NCI-H1694 treated with DMSO at 0.1 percent for 48 hours (cell line): ENCODE data around the gene AZU1.

Experiments
- DNase-seq: peaks from one replicate; lab custom pipeline; 2025; lab: John Stamatoyannopoulos, UW

Gene AZU1

DNA sequence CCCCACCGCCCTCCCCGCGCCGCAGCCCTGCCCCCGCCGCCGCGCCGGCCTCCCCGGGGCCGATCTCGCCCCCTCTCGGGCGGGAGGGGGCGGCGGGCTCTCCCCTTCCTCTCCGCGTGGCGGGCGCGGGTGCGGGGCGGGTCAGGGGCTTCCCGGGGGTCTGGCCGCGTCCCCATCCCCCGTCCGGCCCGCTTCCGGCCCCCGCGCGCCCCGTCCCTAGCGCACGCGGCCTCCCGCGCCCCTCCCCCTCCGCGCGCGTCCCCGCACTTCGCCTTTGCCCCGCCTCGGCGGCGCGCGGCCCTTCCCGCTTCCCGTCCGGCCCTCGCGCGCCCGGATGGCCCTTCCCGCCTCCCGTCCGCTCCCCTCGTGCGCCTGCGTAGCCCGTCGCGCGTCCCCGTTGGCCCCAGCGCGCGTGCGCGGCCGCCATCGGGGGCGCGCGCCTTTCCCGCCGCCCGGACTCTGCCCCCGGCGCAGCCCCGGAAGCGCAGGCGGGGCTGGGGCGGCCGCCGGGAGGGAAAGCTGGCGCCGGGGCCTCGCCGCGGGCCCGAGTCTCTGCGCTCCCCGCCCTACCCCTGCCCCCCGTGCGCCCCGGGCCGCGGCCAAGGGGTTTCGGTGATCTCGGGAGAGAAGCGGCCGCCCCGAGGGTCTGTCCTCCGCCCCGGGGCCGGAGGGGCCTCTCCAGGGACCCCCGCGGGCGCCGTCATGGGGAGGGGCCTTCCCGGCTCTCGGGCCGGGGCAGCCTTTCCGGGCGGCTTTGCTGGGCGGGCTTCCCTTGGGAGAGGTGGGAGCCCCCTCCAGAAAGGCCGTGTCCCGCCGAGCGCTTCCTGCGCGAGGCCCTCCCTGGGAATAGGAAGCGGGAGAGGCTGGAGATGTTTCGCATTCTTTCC is 29.9 kb upstream of the AZU1 start:
- DNase-seq = peak; percentile 31

DNA sequence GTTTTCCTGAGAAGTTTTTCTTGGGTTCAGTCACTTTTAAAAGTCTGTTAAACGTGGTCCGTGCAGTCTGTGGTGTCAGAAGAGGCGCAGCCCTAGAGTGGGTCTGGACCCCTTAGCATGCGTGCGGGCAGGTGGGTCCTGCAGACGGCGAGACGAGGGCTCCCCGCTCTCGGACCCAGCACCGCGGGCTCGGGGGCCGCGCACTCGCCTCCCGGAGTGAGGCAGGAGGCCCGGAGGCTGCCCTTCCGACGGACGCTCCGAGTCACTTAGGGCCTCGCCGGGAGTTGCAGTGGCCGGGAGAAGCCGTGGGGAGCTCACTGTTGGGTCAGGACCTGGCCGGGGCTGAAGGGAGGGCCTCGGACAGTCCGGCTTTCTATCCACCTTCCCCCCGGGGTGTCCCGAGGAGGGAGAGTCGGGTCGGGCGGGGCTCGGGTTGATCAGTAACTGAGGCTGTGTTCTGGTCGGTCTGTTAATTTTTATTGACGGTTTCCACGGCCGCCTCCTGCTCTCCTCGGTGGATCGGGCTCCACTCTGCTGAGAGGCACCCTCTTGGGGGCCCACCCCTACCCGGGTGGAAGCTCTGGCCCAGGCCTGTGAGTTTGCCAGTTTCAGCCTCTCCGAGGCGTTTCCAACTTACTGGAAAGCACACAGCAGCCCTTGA is 29.1 kb upstream of the AZU1 start:
- no peak for DNase-seq

DNA sequence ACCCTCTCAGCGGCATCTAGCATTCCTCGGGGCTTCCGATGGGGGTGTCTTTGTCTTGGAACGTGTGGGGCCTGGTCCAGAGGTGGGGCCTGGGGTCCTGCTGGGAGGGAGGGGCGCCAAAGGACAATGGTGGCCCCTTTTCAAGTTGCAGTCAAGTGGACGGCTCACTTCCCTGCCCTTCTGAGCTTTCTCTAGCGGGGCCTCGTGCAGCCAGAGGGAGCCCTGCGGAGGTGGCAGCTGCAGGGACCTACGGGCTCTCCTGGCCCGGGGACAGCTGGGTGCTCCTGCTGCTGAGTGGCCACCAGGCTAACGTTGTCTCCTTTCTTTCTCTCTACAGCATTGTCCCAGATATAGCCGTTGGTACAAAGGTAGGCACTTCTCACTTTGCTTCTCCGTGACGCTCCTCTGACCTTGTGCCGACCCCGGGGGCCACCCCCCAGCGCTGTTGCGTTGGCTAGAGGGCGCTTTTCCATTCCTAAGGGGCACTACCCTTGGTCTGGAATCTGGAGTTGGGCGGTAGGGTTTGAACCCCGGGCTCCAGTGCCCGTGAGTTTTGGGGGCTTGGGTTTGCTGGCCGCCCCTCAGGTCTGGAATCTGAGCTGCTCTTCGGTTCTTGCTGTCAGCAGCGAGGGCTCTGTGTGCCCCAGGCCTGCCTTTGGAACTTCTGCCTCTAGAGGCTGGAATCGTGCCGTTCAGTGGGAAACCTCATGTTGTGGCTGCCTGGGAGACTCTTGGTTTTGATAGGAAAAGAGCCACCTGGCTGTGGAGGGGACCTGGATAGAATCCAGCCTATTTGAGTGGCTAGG is 28.4 kb upstream of the AZU1 start:
- peak; percentile 11 for DNase-seq

DNA sequence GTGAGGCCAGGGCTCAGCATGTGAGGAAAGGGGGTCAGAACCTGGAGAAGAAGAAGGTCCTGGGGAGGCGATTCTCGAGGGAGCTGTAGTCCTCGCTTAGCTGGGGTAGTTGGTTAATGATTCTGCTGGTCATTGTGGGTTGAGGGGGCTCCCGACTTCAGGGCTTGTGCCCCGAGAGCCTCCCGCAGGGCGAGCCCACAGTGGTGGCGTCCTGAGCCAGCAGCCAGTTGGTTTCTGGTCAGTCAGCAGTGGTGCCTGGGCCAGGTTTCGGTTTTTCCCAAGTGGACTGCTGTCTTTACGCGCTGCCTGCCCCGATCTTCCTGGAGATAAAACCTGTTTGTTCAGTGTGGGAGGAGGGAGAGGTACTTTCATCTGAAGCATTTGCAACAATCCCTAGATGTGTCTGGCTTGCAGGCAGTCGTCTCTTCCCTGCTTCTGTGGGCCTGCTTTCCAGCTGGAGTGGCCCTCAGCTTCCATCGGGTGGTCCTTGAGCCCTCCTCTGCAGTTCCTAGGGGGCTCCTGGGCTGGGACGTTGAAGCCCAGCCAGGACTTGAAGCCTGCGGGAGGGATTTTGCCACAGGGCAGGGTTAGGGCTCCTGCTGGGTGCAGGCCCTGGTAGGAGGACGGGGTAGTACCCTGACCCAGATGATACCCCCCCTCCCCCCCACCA is 27.1 kb upstream of the AZU1 start:
- DNase-seq = no peak

DNA sequence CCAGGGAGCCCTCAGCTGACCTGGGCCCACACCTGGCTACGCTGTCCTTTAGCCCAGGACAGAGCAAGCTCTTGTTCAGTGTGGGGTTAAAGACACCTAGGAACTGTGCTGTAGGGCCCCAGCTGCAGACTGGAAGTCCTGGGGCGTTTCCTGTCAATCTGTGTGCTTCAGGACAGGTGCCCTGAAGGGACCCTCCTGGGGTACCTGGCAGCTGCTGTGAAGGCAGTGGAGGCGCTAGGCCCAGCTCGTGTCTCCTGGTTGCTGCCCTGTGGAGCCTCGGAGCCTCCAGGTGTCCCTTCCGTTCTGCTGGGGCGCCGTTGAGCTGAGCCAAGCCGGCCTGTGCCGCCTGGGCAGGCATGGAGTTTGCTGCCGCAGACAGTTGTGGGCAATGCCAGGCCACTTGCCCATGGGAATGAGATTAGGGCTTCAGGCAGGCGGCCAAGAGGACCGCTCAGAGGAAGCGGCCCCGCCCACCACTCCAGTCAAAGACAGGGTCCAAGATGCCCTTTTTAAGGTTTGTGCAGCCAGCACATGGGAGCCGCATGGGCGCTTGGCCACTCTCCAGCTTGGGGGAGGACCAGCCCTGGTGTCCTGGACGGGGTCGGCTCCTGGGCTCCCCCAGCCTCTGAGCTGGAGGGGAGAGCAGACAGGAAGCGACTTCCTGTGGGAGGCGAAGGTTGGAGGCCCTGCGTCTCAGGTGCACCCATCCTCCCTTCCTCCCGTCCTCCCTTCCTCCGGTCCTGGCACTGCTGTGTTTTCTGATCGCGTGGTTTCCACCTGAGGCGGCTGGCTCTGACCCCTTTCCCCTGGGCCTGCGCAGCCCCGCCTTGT is 26.4 kb upstream of the AZU1 start:
- no peak for DNase-seq

DNA sequence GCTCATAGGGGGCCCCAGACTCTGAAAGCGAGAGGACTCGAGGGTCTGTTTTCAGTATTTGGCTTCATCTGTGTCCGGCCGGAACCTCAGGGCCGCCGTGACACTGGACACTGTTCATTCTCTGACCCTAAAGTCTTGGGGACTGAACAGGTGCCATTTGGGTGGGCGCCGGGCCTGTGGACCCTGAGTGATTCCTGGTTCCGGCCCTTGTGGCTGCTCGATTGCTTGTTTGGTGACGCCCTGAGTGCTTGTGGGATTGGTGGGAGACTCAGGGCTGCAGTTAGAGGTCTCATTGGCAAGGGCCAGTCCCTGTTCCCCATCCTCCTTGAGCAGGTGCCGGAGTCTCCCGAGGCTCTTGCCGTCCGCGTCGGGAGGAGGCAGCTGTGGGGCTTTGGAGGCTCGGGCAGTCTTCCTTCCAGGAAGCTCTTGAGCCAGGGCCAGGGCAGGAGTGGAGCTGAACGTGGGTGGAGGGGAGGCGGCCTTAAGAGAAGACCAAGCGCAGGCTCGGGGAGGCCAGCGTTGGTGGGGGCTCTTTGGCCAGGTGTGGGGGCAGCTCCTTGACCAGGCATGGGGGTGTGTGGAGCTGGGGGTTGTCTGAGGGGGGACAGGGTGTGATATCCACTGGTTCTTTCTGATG is 25.7 kb upstream of the AZU1 start:
- no peak for DNase-seq

DNA sequence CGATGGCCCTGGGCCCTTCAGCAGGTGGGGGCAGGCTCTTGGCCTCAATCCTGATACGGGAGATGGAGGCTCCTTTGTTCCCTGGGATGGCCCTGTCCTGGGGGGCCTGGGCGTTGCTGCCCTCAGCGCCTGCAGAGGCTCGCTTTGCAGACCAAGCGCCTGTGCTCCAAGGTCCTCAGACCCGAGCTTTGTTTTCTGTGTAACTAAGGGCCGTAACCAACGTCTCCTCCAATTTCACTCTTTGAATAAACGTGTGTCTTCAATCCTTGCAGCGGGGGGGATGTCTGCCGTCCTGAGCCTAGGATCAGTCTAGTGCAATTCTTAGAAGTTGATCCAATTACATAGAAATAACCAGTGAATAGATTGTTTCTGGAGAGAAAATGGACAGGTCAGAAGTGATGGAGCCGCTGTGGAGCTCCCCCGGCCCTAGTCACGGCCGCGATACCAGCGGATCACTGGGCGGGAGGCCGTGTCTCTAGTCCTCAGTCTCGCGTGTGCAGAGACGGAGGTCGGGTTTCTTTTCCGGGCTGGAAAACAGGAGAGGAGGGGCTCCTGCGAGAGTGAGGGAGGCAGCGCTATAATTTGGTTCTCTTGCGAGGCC is 25.0 kb upstream of the AZU1 start:
- DNase-seq = no peak

DNA sequence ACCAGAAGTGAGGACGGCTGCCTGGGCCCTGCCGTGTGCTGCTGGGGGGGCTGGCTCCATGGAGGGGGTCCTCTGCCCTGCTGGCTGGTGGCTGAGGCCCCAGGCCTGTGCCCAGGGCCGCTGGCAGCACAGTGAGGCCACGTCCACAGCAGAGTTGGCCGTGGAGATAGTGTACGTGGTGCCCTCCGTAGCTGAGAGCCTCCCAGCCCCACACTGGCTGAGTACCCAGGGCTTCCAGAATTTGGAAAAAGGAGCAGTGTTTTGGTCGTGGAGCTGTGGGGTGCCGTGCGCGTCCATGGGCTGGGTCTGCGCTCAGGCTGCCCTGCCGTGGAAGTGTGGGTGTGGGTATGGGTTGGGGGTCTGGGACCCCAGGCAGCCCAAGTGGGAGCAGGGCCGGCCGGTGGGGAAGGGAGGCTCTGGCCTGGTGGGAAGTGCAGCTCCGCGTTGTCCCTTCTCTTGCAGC is 24.5 kb upstream of the AZU1 start:
- no peak for DNase-seq

DNA sequence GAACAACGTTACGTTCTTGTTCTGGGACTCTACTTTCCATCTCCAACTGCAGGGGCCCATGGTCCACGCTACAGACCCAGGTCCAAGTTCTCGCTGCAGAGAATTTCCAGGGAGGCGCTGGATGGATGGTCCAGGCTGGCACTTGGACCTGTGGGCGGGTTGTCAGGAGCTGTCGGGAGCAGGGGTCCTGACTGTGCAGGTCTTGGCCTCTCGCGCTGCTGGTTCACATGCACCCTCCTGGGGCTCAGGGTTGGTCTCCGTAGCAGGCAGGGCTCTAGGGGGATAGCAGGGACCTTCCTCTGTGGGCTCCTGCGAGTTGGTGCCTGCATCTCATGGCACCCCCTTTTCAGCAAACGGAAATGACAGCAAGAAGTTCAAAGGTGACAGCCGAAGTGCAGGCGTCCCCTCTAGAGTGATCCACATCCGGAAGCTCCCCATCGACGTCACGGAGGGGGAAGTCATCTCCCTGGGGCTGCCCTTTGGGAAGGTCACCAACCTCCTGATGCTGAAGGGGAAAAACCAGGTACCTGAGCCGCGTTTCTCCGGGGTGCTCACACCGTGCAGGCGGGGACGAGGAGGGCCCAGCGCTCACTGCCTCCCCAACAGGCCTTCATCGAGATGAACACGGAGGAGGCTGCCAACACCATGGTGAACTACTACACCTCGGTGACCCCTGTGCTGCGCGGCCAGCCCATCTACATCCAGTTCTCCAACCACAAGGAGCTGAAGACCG is 23.8 kb upstream of the AZU1 start:
- no peak for DNase-seq

DNA sequence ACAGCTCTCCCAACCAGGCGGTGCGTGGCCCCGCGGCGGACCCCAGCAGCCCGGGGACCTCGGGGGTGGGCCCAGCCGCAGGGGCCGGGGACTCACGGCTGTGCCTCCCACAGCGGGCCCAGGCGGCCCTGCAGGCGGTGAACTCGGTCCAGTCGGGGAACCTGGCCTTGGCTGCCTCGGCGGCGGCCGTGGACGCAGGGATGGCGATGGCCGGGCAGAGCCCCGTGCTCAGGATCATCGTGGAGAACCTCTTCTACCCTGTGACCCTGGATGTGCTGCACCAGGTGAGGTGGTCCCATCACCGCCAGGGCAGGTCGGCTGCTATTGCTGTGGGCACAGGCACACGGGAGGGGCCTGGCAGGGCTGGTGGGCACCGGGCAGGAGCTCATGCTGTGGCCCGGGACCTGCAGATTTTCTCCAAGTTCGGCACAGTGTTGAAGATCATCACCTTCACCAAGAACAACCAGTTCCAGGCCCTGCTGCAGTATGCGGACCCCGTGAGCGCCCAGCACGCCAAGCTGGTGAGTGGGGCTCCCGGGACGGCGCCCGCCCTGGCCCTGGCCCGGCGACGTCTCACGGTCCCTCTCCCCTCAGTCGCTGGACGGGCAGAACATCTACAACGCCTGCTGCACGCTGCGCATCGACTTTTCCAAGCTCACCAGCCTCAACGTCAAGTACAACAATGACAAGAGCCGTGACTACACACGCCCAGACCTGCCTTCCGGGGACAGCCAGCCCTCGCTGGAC is 23.0 kb upstream of the AZU1 start:
- no peak for DNase-seq

DNA sequence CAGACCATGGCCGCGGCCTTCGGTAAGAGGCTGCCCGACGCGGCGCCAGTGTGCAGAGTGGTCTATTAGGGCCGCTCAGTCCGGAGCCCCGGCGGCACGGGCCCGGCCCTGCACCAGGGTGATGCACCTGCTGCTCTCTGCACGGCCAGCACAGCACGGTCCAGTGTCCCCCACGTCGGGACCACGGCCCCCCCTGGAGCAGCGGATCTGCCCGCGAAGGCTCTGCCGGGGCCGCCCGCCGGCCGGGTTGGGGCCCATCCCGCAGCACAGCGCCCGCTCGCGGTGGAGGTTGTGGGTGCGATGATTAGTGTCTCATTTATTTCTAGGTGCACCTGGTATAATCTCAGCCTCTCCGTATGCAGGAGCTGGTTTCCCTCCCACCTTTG is 22.5 kb upstream of the AZU1 start:
- DNase-seq = no peak

DNA sequence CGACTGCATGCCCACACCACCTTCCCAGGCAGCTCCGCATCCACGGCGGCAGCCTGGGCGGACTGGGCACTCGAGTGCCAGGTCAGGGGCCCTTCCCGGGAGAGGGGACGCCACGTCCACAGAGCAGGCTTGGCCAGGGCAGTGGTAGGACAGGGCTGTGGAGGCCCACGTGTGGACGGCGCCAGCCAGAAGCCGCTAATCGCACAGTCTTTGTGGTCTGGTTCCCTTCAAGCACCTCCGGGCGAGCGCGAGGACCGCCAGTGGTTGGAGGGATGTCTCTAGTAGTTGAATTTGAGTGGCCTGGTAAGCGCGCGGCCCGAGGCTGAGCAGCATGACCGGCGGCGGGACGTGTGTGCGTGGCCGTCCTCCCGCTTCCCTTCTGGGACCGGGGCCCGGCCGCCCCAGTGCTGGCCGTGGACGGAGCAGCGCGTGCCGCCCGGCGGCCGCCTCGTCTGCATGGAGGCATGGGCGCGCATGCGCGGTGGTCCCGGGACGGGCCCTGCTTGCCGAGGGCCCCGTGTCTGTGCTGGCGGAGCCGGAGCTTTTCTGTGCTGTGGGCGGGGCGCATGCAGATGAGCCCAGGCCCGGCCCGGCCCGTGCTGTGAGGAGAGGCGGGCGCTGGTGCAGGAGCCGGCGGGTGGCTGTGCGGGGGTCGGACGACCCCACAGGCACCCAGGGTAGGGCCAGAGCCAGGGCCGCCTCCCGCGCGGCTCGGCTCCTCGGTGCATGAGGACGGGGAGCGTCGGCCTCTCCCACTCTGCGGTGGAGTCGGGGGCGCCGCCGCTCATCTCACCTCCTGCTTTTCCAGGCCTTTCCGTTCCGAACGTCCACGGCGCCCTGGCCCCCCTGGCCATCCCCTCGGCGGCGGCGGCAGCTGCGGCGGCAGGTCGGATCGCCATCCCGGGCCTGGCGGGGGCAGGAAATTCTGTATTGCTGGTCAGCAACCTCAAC is 21.8 kb upstream of the AZU1 start:
- DNase-seq = no peak

DNA sequence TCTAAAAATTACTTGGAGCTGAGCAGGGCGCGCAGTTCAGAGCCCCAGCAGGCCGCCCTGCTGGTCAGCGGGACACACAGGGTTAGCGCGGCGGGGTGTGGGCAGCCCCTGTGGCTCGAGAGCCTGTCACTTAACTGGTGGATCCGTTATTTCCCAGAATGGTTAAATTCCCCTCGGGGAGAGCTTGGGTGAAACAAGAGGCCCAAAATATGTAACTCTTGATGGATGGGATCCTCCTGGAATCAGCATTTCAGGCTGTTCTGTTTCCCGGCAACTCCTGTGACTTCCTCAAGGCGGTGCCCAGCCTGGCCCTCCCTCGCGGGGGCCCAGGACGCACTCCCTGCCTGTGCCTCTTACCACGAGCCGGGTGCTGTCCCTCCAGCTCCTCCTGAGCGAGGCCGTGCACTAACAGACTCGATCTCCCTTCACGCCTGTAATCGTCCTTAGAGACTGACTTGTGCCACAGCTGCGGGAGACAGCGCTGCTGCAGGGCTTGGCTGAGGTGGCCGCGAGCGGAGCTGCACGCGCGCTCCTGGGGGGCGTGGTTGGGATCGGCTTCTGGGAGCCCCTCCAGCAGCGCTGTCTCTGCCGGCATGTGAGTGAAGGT is 20.7 kb upstream of the AZU1 start:
- no peak for DNase-seq

DNA sequence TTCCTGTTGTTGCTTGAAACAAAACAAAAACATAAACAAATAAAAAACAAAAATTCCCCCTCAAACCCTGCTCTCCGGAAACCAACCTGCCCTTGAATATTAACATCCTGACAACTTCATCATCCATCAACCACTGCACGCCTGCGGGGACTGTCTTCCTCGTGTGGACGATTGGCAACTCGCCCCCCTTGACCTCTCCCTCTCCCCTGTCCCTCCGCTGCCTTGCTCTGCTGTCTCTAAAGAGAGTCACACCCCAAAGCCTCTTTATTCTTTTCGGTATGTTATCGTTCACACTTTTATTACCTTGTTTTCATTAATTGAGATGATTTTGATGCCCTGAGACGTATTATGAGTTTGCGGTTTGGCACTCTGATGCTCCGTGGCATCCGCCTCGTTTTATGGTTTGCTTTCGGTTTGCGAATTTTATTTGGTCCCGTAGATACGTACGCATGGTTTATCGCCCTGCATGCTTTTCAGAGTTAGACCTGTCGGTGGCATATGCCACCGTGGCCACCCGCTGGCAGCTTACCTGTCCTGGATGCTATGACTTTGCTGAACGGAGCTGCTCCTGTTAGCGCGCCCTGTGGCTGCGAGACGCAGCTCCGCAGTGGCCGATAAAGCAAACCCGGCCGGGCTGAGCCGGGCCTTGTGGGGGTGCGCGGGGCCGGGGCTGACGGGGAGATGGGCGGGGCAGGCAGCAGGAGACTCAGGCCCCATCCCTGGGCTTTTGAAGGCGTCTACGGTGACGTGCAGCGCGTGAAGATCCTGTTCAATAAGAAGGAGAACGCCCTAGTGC is 19.8 kb upstream of the AZU1 start:
- DNase-seq = no peak

DNA sequence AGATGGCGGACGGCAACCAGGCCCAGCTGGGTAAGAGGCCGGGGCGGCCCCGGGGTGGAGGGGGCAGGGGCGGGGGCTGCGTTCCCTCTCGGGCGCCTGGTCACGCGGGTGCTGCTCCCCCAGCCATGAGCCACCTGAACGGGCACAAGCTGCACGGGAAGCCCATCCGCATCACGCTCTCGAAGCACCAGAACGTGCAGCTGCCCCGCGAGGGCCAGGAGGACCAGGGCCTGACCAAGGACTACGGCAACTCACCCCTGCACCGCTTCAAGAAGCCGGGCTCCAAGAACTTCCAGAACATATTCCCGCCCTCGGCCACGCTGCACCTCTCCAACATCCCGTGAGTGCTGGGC is 19.2 kb upstream of the AZU1 start:
- no peak for DNase-seq

DNA sequence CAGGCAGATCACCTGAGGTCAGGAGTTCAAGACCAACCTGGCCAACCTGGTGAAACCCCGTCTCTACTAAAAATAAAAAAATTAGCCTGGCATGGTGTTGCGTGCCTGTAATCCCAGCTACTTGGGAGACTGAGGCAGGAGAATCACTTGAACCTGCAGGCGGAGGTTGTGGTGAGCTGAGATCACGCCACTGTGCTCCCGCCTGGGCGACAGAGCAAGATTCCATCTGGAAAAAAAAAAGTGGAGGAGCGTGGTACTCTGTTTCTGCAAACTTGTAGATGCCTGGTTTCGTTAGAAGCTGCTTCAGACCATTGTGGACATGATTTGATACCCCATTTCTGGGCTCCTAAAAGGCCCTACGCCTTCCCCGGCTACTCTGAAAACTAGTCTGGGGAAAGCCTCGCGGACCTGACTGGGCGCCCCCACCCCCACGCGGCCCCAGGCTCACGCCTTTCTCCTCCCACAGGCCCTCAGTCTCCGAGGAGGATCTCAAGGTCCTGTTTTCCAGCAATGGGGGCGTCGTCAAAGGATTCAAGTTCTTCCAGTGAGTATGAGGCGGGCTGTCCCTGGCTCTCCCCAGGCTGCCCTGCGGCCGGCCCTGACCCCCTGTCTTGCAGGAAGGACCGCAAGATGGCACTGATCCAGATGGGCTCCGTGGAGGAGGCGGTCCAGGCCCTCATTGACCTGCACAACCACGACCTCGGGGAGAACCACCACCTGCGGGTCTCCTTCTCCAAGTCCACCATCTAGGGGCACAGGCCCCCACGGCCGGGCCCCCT is 17.4 kb upstream of the AZU1 start:
- no peak for DNase-seq
